T-helper 9 cell (primary cell): ENCODE data around the gene SATB2.

ENCODE experiments used
- DNase-seq: peaks from one replicate; pipeline ENCODE4 v3.0.0-alpha.2; 2020

Gene SATB2

DNA sequence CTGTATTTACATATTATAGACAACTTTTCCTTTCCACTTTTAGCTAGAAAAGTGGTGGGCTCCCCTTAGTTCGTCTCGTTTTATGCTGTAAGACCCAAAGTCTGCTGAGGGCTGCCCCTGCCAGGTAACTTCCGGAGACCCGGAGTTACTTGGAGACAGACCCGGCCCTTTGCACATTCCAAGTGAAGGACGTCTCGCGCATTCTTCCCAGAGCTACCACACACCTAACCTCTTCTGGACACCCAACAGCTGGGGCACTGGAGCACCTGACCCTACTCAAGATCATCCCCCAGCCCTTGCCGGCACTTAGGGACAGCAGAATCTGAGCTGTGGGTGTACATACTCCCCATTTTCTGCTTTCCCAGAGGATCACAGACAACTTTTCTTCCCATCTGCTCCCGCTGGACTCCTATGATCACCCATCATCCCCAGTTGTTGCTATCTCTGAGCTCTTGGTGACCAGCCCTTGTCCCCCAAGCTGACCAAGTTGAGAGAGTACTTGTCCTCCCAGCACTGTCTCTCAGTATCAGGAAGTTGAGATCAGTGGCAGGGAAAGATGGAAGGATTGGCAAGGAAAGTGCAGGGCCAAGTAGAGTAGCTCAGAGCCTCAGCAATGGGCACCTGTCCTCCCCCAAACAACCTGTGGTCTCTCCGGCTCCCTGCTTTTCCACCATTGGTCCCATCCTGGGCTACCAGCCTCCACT lies 8.4 kb upstream of the SATB2 start:
- DNase-seq, result no peak

DNA sequence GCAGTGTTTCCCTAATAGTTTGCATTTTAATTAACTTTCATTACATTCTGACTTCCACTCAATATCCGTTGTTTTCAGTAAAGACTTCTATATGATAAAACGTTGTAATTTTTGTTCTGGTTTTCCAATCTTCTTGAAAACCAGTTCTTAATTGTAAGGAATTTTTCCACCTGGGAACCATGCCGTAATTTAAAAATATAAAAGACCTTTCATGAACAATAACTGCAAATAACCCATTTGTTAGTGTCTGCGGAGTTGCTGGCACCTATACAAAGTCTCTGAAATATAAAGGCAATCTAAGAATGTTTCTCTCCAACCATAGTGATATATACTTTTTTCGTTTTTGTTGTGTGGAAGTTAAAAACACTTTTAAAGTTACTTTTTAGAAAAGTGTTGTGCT lies 7.7 kb upstream of the SATB2 start:
- no peak for DNase-seq

DNA sequence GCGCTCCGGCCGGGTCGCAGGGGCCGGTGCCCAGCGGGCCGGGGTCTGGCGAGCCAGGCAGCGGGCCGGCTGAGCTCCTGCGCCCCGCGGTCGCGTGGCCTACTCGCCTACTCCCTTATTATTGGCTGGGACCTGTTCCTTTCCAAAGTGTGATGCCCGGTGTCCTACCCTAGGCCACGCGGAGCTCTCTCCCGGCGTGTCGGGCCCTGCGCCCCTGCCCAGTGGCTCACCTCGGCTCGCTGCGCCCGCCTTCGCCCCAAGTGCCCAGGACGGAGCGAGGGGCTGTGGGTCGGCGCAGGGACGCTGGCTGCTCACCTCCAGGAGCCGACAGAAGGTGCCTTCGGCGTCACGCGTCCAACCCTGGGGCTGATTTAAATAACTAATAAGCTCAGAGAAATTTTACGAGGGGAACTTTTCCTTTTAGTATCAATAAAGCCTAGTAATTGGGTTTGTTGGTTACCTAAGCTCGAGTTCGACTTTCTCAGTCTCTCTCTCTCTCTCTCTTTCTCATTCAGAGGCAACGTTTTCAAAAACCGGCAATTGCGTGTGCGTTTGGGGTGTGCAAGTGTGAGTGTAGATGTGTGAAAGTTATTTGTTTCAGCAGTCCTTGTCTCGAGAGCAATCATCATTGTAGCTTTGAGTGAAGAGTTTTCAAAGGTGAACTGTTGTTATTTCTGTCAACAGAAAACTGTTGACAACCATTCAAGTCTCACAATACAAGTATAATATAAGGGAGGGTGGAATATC lies 7.0 kb upstream of the SATB2 start:
- DNase-seq, result no peak

DNA sequence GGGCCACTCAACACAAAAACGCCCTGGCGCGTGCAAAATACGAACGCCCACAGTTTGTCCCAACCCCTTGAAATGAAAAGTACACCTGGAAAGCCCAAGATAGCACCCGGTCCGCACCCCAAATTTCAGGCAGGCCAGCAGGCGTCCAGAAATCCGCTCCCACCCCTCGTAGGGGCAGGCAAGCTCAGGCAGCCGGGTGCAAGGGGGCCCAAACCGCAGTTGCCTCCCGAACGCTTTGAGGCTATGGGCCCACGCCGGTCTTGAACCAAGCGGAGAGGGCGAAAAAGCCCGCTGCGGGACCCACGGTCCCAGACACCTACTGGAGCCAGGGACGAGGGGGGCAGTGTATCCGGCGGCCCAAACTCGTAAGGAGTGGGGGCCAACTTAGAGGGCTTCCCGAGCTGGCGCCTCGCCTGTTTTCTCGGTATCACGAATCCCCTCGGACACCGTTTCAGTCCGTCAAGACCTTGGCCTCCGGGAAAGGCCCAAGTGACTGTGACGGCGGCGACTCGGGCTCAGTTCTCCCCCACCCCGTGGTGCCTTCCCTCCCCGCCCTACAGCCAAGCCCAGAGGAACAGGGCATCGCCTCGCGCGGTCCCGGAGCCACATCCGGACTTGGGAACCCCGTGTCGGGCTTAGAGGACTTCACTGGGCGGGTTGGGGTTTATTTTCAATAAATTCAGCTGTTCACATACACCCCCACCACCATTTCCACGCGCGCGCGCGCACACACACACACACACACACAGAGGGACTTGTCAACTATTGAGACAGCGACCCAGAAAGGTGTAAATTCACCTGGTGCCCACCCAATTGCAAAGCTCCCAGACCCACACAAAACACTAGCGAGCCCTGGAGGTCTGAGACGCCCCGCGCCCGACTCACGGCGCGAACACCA lies 6.2 kb upstream of the SATB2 start:
- DNase-seq, result no peak

DNA sequence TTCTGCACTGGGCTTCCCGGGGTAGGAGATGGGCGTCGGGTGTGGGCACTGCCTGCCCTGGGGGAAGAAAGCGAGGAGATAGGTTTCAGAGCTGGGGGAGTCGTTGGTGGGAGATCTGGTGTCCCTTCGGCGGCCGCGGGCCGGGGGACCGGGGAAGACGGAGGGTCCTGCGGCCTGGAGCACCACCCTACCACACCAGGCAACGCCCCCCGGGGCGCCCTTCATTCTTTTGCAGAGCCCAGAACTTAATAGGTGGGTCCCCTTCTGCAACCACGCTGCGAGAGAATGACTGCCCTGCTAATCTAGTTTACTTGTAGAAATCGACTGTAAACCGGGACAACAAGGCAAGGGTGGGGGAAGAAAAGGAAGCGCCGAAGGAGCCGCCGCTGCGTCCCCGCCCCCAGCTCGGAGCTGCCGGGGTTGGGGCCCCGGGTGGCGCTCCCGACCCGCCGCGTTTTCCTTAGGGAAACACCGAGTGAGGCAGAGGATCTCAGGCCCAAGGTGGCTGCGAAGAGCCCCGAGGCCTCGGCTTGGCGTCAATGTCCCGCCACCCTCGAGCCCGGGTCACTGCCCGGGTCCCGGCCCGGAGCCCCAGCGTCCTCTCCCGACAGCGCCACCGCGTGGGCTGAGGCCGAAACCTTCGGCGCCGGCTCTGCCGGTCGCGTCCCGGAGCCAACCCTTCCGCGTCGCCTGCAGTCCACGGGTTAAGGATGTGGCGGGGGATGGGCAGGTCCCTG lies 5.4 kb upstream of the SATB2 start:
- no peak for DNase-seq

DNA sequence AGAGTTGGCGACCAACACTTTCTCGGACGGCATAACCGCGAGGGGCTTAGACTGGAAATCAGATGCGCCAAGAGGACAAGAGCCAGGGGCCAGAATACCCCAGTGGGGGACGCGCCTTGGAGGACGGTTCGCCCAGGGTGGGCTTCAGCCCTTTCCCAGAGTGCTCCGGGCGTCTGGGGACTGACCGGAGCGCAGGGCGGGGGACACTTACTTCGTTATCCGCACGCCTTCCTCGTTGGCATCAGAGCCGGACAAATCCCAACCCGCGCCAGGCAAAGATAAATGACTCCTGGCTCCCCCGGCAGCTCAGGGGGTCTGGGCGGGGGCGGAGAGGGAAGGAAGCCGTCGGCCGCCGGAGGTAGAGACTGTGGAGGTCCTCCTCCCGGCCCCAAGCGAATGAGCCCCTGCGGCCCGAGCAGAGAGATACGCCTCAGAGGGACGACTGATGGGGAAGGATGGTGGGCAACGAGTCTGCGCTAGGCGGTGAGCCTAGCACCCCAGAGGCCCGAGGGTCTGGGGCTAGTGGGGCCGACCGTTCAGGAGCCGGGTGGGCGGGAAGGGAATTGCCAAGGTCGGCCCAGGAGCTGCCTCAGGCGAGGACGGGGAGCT lies 4.7 kb upstream of the SATB2 start:
- DNase-seq, result no peak

DNA sequence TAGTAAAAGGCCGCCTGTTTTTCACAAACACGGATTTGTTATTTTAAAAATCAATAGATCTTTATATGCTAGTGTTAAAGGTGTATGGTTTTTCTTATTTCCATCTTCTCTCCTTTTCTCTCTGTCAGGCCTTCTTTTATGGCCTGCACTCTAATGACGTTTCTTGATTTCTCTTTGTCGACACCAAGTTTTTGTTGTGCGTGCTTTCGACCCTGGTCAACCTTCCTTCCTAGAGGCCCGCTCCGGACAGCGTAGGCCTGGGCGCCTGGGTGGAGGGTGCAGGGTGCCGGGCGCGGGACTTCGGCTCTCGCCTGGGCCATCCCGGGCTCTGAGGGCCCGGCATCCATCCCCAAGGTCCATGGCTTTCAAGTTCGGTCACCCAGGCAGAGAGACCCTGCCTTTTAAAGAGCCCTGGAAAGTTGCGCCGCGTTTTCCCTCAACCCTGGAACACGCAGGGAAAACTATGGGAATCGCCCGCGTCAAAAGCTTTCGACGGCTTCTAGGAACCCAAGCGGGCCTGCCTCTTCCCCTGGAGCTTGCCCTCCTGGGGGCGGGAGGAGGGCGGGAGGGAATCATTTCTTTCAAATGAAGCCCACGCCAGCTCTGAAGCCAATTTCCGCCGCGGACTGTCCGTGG lies 4.1 kb upstream of the SATB2 start:
- no peak for DNase-seq

DNA sequence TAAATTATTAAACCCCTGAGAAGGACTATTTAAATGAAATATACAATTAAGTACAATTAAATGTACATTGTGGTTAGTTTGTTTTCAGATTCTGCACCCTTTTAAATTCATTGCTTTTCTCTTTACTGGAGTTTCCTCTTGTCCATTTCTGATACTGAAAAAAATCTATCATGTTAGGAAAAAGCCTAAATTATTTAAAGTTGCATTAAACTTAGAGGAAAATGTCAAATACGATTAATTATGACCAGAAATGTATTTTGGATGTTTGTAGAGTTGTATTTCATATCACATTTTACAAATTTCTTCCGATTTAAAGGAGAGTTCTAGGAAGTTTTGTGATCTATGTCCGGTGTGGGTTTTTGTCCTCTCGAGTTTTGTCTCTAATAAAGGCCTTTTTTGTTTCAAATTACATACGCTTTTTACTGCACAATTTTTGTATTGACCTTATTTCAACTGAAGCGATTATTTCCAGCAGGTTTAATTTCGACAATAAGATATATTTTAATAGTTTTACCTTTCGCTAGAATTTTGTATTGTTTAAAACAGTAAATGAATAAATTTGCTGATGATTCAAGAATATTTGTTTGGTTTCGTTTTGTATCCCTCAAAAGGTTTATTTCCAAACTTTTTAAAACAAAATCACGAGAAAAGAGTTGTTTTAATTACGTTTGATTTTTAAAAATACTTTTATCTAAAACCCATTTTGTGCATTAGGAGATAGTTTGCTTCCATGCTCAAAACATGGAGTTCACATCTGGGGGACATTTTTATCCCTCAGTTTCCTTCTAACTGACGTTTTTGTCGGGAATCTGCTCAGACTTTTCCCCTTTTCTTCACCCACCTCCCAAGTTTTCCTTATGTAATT lies 3.3 kb upstream of the SATB2 start:
- DNase-seq, result no peak

DNA sequence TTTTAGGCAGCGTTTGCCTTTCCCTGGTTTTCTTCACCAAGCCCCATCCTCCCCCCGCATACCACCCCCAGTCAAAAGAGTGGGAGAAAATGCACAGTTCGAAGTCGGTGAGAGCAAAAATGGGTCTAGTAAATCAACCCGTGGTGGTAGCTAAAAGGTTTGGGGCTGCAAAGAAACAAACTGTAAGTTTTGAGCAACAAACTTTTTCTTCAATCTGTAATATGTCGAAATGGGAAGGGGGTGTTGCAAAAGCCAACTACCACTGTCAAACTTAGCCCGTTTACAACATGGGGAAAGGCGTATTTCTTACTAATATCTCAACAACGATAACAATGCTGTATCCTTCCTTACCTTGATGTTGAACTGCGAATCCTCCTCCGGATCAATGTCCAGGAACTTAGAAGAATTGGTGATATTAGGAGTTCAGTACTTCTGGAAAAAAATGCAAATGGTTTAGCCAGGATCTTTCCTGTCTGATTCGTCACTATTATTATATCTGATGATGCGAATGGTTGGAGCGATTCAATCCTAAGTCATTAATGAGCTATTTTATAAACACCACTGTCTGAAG lies 2.4 kb upstream of the SATB2 start:
- DNase-seq, result no peak

DNA sequence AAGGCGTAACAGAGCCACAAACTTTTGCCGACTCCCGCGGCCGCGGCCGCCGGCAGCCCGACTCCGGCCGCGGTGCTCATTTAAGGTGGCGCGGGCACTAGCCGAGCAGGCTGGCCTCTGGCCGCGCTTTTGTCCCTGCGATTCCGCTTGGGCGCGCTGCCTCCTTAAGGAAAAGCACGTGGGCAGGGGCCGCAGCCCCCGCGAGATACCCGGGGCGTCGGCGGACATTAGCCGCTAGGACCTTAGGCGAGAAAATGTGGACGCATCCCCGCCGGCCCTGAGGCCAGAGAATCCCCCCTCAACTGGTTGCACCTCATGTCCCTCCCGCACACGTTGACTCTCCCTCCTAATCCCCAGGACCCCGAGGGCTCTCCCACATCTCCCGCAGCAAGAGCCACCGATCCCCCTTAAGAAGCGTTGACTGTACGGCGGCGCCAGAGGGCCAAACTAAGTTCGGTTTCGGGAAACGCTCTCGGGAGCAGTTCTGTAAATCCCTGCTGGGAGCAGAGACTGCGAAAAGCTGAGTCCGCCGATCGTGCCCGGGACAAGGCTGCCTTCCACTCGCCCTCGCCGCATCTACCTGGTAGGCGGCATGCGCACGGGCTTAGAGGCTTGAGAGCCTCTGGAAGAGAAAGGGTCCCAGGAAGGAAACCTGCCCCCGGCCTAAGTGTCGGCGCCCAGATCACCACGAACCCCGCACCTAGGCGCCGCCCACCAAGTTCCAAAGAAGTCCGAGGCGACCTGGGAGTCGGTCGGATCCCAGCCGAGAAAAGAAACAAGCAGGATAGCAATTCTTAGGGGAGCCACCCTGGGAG lies 1.8 kb upstream of the SATB2 start:
- peak; percentile 45 for DNase-seq

DNA sequence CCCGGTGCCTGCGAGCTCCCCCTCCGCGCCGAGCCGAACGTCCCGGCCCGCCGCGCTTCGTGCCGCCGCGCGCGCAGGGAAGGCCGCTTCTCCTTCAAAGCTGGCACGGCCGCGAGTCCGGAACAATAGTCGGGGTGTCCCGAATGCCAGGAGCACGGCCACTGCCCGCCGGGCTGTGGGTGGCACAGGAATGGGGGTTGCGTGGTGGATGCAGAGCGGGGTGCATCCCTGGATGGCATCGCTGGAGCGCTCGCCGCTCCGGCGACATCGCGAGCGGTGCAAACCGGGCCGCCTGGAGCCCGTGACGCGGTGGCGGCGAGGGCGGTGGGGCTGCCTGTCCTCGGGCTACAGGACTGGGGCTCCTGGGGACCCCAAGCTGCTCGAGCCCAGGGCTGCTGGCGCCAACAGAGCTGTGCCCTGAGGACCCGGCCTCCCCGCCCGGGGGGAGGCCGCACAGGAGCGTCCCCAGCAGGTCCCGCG lies 1.1 kb upstream of the SATB2 start:
- no peak for DNase-seq

DNA sequence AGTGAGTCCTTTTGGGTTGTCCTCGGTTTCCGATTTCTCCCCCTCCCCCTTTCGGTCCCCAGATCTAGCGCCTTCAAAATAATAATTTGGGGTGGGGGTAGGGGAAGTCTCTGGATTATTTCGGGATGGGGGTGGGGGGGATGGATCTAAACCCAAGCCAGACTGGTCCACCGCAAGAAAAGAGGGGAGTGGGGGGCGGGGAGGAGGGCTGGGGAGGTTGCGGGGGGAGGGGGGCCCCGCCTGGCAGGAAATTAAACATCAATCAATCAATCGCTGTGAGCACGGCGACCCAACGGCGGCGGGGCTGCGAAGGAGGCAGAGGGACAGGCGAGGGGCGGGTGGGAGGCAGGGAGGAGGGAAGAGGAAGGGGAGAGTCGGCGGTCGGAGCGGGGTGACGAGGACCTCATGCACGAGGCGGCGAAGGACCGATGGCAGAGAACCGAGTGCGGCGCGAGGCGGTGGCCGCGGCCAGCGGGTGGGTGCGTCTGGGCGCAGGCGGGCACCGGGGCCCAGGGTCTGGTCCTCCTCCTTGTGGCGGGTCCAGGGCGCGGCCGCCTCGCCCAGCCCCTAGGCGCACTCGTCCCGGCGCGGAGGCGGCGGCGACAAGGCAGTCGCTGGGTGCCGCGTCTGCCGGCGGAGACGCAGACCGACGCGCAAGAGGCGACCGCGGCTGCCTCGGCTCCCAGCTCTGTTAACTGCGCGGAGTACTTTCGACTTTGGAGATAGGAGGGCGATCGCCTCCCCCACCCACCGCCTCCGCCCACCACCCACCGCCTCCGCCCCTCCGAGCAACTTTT lies 468 bp upstream of the SATB2 start:
- no peak for DNase-seq

DNA sequence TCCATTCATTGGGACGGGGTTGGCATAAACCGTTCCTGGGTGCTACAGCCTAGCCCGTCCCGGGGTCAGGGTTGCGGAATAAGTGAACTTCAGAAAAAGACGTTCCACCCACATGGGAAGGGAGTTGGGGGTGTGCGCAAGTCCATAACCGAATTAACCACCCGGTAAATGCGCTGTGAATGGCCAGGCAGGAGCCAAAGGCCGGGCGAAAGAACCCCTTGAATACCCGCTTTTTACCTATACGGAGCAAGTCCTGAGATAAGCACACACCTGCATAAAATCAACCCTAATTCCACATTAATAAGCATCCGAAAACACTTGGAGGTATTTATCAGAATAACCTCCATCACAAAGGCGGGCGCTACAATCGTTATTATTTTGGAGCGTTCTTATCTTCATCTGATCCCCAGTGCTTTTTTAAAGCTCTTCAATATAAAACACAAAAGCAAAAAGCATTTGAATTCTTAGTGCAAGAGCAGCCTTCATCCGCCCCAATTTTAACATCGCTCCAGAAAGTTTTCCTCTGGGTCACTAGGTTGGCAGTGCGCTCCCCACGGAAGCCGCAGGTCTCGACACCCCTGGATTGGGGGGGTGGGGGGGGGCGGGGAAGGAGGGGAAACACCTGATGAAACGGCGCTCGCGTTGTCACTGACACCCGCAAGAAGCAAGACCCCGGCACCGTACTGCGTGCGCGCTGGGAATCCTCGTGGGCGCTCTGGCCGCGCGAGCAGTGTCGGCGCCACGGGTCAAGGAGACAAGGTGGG lies 1.2 kb downstream of the SATB2 start:
- DNase-seq, result no peak

DNA sequence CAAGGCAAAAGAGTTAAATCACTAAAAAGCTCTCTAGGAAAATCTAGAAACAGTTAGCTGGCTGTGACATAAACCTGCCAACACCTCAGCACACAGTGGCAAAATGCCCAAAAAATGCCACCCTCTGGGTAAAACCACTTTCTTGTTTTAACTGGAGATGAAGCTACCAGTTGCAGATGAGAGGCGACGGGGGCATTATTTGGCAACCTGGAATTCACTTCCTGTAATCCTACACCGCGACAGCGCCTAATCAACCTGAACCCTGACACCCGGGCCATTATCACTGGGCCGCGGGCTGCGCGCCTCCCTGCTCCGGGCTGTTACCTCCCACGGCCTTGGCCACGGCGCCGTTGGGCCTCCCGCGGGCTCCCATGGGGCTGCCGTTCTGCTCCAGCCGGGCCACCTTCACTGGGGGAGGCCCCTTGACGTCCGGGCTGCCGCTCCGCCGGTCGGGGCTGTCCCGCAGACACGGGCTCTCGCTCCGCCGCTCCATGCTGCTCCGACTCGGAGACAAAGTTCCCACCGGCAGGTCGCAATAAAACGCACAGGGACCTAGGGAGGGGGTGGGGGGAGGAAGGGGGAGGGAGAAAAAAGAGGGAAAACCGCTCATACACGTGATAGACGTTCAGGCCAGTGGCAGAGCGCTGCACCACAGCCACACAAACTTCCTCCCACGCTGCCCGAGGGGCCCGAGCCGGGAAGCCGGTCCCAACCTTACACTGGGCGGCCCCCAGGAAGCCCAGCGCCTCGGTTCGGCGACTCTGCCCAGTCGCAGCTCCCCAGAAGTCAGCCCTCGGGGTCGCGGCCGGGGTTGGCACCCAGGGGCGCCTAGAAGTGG lies 2.0 kb downstream of the SATB2 start:
- no peak for DNase-seq

DNA sequence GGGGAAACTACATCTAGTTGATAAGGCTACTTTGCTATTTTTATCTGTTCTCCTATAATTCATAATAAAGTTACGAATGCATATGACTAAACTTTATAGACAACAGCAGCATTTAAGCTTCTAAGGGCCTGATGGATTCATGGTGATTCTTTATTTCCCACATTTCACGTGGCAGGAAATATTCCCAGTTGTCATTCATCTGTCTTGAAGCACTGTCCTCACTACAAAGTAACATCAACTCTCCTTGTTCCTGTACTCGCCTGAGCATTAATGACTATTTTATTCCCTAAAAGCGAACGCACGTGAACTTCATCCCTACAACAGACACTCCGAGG lies 2.6 kb downstream of the SATB2 start:
- DNase-seq, result no peak

DNA sequence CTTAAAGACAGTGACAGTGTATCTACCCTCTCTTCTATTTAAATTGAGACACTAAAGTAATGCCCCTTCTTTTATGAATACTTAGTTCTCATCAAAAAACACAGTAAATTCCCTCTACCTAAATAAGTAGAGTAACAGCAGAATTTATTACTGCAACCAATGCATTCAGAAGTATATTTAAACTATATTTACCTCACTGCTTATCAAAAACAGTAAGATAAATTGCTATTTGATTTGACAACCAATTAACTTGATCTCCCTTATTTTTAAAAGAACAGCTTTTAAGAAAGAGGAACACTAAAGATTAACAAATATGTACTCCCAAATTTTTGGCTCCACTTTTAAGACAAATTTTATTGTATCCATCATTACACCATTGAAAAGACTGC lies 4.8 kb downstream of the SATB2 start:
- DNase-seq, result no peak
